GM23338 (cell line): ENCODE measurements around the gene SCFD2. TPM values are rescaled to one million over a fixed set of nuclear protein-coding genes. Genes with fewer than 3 reads are reported as not detected.

Experiments used
- ATAC-seq: fragments of 200-7000 bp; cut with Tn5 transposase; 3 replicates; pipeline ENCODE4 v1.9.1; 2020
- DNase-seq: peaks from one replicate; pipeline ENCODE4 v3.0.0-alpha.2; 2015; ENCODE audit warnings: low spot score
- H2AFZ ChIP-seq: fragments of 200-600 bp; sonication (generic); 2 replicates; pipeline ENCODE4 v1.8.0; 2016; ENCODE audit warnings: antibody characterized with exemption, mild to moderate bottlenecking, moderate library complexity
- H3F3A ChIP-seq: fragments of 200-600 bp; sonication (generic); replicated peaks from 2 replicates; pipeline ENCODE4 v1.8.0; 2017; ENCODE audit warnings: antibody characterized with exemption, mixed run types, low read depth
- H3K27ac ChIP-seq: fragments of 200-600 bp; sonication (generic); 2 replicates; pipeline ENCODE4 v1.6.1; 2016; ENCODE audit warnings: low read depth
- H3K27me3 ChIP-seq: fragments of 200-600 bp; sonication (generic); 2 replicates; pipeline ENCODE4 v1.8.0; 2016; ENCODE audit warnings: mild to moderate bottlenecking, mixed run types, moderate library complexity; ENCODE audit not compliant: insufficient read depth
- H3K36me3 ChIP-seq: fragments of 200-600 bp; sonication (generic); 2 replicates; pipeline ENCODE4 v1.8.0; 2016; ENCODE audit warnings: mild to moderate bottlenecking; ENCODE audit not compliant: insufficient read depth
- H3K4me1 ChIP-seq: fragments of 200-600 bp; sonication (generic); 2 replicates; pipeline ENCODE4 v1.8.0; 2016; ENCODE audit warnings: mild to moderate bottlenecking, moderate library complexity; ENCODE audit not compliant: insufficient read depth
- H3K4me2 ChIP-seq: fragments of 200-600 bp; sonication (generic); 2 replicates; pipeline ENCODE4 v1.7.1; 2017; ENCODE audit warnings: mixed run types
- H3K4me3 ChIP-seq: fragments of 200-600 bp; sonication (generic); 2 replicates; pipeline ENCODE4 v1.6.1; 2016; ENCODE audit warnings: mixed run types
- H3K79me2 ChIP-seq: fragments of 200-600 bp; sonication (generic); replicated peaks from 2 replicates; pipeline ENCODE4 v1.8.0; 2017; ENCODE audit warnings: mild to moderate bottlenecking; ENCODE audit not compliant: insufficient read depth
- H3K9me2 ChIP-seq: fragments of 200-600 bp; sonication (generic); 2 replicates; pipeline ENCODE4 v1.8.0; 2017; ENCODE audit not compliant: insufficient read depth
- H4K20me1 ChIP-seq: fragments of 200-600 bp; sonication (generic); replicated peaks from 2 replicates; pipeline ENCODE4 v1.8.0; 2017; ENCODE audit warnings: mild to moderate bottlenecking; ENCODE audit not compliant: insufficient read depth
- H3K27ac Mint-ChIP-seq: 2 replicates; pipeline ENCODE4 v1.8.0; 2020; ENCODE audit warnings: inconsistent platforms, mild to moderate bottlenecking, moderate library complexity, mixed read lengths
- H3K27me3 Mint-ChIP-seq: 3 replicates; pipeline ENCODE4 v1.8.0; 2022; ENCODE audit warnings: low read depth, mild to moderate bottlenecking, moderate library complexity, mixed read lengths, inconsistent platforms; ENCODE audit not compliant: insufficient read depth, poor library complexity
- H3K36me3 Mint-ChIP-seq: 3 replicates; pipeline ENCODE4 v1.8.0; 2021; ENCODE audit warnings: low read depth, mild to moderate bottlenecking, inconsistent platforms, moderate library complexity, mixed read lengths
- H3K4me1 Mint-ChIP-seq: 3 replicates; pipeline ENCODE4 v1.8.0; 2020; ENCODE audit warnings: mild to moderate bottlenecking, inconsistent platforms, mixed read lengths
- H3K4me3 Mint-ChIP-seq: 3 replicates; pipeline ENCODE4 v1.8.0; 2021; ENCODE audit warnings: moderate library complexity, mild to moderate bottlenecking, inconsistent platforms, mixed read lengths
- H3K9me3 Mint-ChIP-seq: 3 replicates; pipeline ENCODE4 v1.8.0; 2020; ENCODE audit warnings: moderate library complexity, mild to moderate bottlenecking, inconsistent platforms, mixed read lengths
- CREB1 ChIP-seq: fragments of 250-450 bp; sonication (Bioruptor Pico); IDR thresholded peaks from 2 replicates; pipeline ENCODE4 v1.5.0; 2020; ENCODE audit warnings: low read depth, mild to moderate bottlenecking, moderate library complexity
- POLR2AphosphoS5 ChIP-seq: IDR thresholded peaks from 2 replicates; pipeline ENCODE4 v1.6.1; 2016; ENCODE audit warnings: antibody characterized with exemption, low read depth
- ZNF114 ChIP-seq: fragments of 250-450 bp; sonication (Bioruptor Pico); IDR thresholded peaks from 2 replicates; pipeline ENCODE4 v1.5.0; 2020; ENCODE audit warnings: mild to moderate bottlenecking, moderate library complexity
- ZNF331 ChIP-seq: fragments of 250-450 bp; sonication (Bioruptor Pico); IDR thresholded peaks from 2 replicates; pipeline ENCODE4 v1.5.0; 2020; ENCODE audit warnings: low read depth, mild to moderate bottlenecking, moderate library complexity
- ZNF462 ChIP-seq: fragments of 250-450 bp; sonication (Bioruptor Pico); IDR thresholded peaks from 2 replicates; pipeline ENCODE4 v1.5.0; 2020; ENCODE audit warnings: mild to moderate bottlenecking, moderate library complexity
- polyA plus RNA-seq: library from polyadenylated mRNA; unstranded; fragments of >200 nt; fragmentation: Nextera tagmentation; extraction: Ambion mirVana; gene quantifications from 2 replicates; pipeline ENCODE4 v1.2.1, GENCODE V29; 2016
- total RNA-seq: library from RNA; depleted of rRNA; stranded (reverse); fragments of >200 nt; shearing (Covaris generic); gene quantifications from 2 replicates; pipeline ENCODE4 v1.2.3, GENCODE V29; 2014
- TF ChIP-seq, protein P1 (sequence below): IDR thresholded peaks from one replicate; pipeline ENCODE4 v1.6.1; 2018; ENCODE audit warnings: antibody characterized with exemption; ENCODE audit not compliant: unreplicated experiment
- TF ChIP-seq, protein P2 (sequence below): IDR thresholded peaks from 2 replicates; pipeline ENCODE4 v1.6.1; 2016; ENCODE audit warnings: antibody characterized with exemption

SCFD2 gene
- total and polyA plus RNA-seq, 2 experiments from 2014 or later, result 5.7 to 17.5 TPM

GRCh38 chr4:52961666-52962412, 404.0 kb downstream of the SCFD2 start (continued):
- no peak for TF ChIP-seq ZNF462 (CRISPR knock-in tag)

GRCh38 chr4:52959541-52959940, 406.3 kb downstream of the SCFD2 start:
- no peaks in the 10 kb centered on the region for H4K20me1 ChIP-seq
- H3K9me3 Mint-ChIP-seq, result no peaks in the 10 kb centered on the region
- H3K4me3 Mint-ChIP-seq, result no peak overlapping the region
- H3K4me2 ChIP-seq, result no peak overlapping the region
- no peaks in the 10 kb centered on the region for H3K27me3 ChIP-seq
- H3K9me2 ChIP-seq, result peaks cover 14% of the 10 kb centered on the region
- H3K4me1 ChIP-seq, result no peaks in the 10 kb centered on the region; the same call in none of the 2 replicates
- peaks cover 10% of the 10 kb centered on the region for H3K27me3 Mint-ChIP-seq
- no peak for DNase-seq
- no peak overlapping the region for H3K4me3 ChIP-seq
- no peak overlapping the region for H2AFZ ChIP-seq
- no peaks in the 10 kb centered on the region for H3K36me3 Mint-ChIP-seq
- H3K79me2 ChIP-seq, result no peaks in the 10 kb centered on the region
- no peaks in the 10 kb centered on the region for H3F3A ChIP-seq
- H3K4me1 Mint-ChIP-seq, result peaks cover 16% of the 10 kb centered on the region
- no peak overlapping the region for H3K27ac Mint-ChIP-seq
- no peaks in the 10 kb centered on the region for H3K36me3 ChIP-seq
- TF ChIP-seq, protein P1, sequence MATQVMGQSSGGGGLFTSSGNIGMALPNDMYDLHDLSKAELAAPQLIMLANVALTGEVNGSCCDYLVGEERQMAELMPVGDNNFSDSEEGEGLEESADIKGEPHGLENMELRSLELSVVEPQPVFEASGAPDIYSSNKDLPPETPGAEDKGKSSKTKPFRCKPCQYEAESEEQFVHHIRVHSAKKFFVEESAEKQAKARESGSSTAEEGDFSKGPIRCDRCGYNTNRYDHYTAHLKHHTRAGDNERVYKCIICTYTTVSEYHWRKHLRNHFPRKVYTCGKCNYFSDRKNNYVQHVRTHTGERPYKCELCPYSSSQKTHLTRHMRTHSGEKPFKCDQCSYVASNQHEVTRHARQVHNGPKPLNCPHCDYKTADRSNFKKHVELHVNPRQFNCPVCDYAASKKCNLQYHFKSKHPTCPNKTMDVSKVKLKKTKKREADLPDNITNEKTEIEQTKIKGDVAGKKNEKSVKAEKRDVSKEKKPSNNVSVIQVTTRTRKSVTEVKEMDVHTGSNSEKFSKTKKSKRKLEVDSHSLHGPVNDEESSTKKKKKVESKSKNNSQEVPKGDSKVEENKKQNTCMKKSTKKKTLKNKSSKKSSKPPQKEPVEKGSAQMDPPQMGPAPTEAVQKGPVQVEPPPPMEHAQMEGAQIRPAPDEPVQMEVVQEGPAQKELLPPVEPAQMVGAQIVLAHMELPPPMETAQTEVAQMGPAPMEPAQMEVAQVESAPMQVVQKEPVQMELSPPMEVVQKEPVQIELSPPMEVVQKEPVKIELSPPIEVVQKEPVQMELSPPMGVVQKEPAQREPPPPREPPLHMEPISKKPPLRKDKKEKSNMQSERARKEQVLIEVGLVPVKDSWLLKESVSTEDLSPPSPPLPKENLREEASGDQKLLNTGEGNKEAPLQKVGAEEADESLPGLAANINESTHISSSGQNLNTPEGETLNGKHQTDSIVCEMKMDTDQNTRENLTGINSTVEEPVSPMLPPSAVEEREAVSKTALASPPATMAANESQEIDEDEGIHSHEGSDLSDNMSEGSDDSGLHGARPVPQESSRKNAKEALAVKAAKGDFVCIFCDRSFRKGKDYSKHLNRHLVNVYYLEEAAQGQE, result no peak
- TF ChIP-seq CREB1 (CRISPR knock-in tag), result no peak
- TF ChIP-seq, protein P2, sequence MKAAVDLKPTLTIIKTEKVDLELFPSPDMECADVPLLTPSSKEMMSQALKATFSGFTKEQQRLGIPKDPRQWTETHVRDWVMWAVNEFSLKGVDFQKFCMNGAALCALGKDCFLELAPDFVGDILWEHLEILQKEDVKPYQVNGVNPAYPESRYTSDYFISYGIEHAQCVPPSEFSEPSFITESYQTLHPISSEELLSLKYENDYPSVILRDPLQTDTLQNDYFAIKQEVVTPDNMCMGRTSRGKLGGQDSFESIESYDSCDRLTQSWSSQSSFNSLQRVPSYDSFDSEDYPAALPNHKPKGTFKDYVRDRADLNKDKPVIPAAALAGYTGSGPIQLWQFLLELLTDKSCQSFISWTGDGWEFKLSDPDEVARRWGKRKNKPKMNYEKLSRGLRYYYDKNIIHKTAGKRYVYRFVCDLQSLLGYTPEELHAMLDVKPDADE, result no peak
- no peak for TF ChIP-seq ZNF114 (CRISPR knock-in tag)
- TF ChIP-seq POLR2AphosphoS5, result no peak
- no peak for TF ChIP-seq ZNF331 (CRISPR knock-in tag)
- no peak overlapping the region for H3K27ac ChIP-seq
- ATAC-seq, result no peak
